ENCODE data around the gene SLC41A1. TPM values are rescaled to one million over a fixed set of nuclear protein-coding genes. Genes with fewer than 3 reads are reported as not detected.

SLC41A1 gene
- total RNA-seq, 2 donors from 2014 or later: 27.7 to 56.8 TPM

GRCh38 chr1:205785446-205785845, 27.6 kb downstream of the SLC41A1 start:
- no peaks in the 10 kb centered on the region for H3K9me3 Mint-ChIP-seq
- ATAC-seq (replicated peaks): no peak
- H3K4me3 Mint-ChIP-seq: no peak overlapping the region
- peaks cover 3% of the 10 kb centered on the region for H3K4me1 Mint-ChIP-seq
- H3K27me3 Mint-ChIP-seq: no peaks in the 10 kb centered on the region
- no peak overlapping the region for H3K27ac Mint-ChIP-seq
- peaks cover 15% of the 10 kb centered on the region for H3K36me3 Mint-ChIP-seq (ENCODE audit: low read depth)

- no peak overlapping the region for H3K27ac Mint-ChIP-seq
- no peaks in the 10 kb centered on the region for H3K36me3 Mint-ChIP-seq (ENCODE audit: low read depth)
- ATAC-seq (replicated peaks): no peak
- H3K9me3 Mint-ChIP-seq: no peaks in the 10 kb centered on the region
- no peak overlapping the region for H3K4me3 Mint-ChIP-seq
- peaks cover 3% of the 10 kb centered on the region for H3K4me1 Mint-ChIP-seq
- H3K27me3 Mint-ChIP-seq: no peaks in the 10 kb centered on the region
These were observed 29.1 kb downstream of the SLC41A1 start for GRCh38 chr1:205783904-205784303.

GRCh38 chr1:205783433-205783795, 29.6 kb downstream of the SLC41A1 start:
- Mint-ChIP-seq H3K9me3 (no peaks in the 10 kb centered on the region), H3K4me1 (peaks cover 3% of the 10 kb centered on the region), H3K27ac (no peak overlapping the region), H3K36me3 (ENCODE audit: low read depth) (no peaks in the 10 kb centered on the region), H3K4me3 (no peak overlapping the region), H3K27me3 (no peaks in the 10 kb centered on the region)
- ATAC-seq (replicated peaks): no peak

- no peak overlapping the region for H3K4me3 Mint-ChIP-seq
- ATAC-seq (replicated peaks): peak; percentile 12
These were observed 30.2 kb downstream of the SLC41A1 start for GRCh38 chr1:205782627-205783432.

GRCh38 chr1:205780335-205780734, 32.7 kb downstream of the SLC41A1 start:
- no peaks in the 10 kb centered on the region for H3K9me3 Mint-ChIP-seq
- no peaks in the 10 kb centered on the region for H3K27me3 Mint-ChIP-seq
- H3K27ac Mint-ChIP-seq: peak overlapping the region; percentile 46
- H3K4me1 Mint-ChIP-seq: peaks cover 11% of the 10 kb centered on the region
- peaks cover 1% of the 10 kb centered on the region for H3K36me3 Mint-ChIP-seq (ENCODE audit: low read depth)
- no peak for ATAC-seq (replicated peaks)
- H3K4me3 Mint-ChIP-seq: no peak overlapping the region

More at GRCh38 chr1:205782627-205783432, 30.2 kb downstream of the SLC41A1 start:
- Mint-ChIP-seq H3K9me3 (no peaks in the 10 kb centered on the region), H3K4me1 (peaks cover 3% of the 10 kb centered on the region), H3K27ac (no peak overlapping the region), H3K27me3 (no peaks in the 10 kb centered on the region), H3K36me3 (ENCODE audit: low read depth) (no peaks in the 10 kb centered on the region)

- Mint-ChIP-seq H3K36me3 (ENCODE audit: low read depth) (peaks cover 21% of the 10 kb centered on the region), H3K27ac (no peak overlapping the region), H3K9me3 (no peaks in the 10 kb centered on the region), H3K27me3 (no peaks in the 10 kb centered on the region), H3K4me3 (no peak overlapping the region), H3K4me1 (peaks cover 20% of the 10 kb centered on the region)
- no peak for ATAC-seq (replicated peaks)
These were observed 35.0 kb downstream of the SLC41A1 start for GRCh38 chr1:205777994-205778393.

- H3K27ac Mint-ChIP-seq: peak overlapping the region; percentile 93
- no peak for ATAC-seq (replicated peaks)
- H3K4me1 Mint-ChIP-seq: peaks cover 35% of the 10 kb centered on the region
- no peaks in the 10 kb centered on the region for H3K9me3 Mint-ChIP-seq
- H3K27me3 Mint-ChIP-seq: no peaks in the 10 kb centered on the region
- peaks cover 44% of the 10 kb centered on the region for H3K36me3 Mint-ChIP-seq (ENCODE audit: low read depth)
- H3K4me3 Mint-ChIP-seq: peak overlapping the region; percentile 90
These were observed 37.3 kb downstream of the SLC41A1 start for GRCh38 chr1:205775717-205776056.

GRCh38 chr1:205775015-205775716, 37.8 kb downstream of the SLC41A1 start, which contains the start of gene RAB29:
RAB29 (minus strand) TSS chr1:205775482; CDS start chr1:205774956, 526 bp downstream.
- peaks cover 35% of the 10 kb centered on the region for H3K4me1 Mint-ChIP-seq
- peak; percentile 76 for ATAC-seq (replicated peaks)
- H3K27me3 Mint-ChIP-seq: no peaks in the 10 kb centered on the region
- peak within 1 kb of the TSS; percentile 90 for H3K4me3 Mint-ChIP-seq
- H3K27ac Mint-ChIP-seq: peak within 1 kb of the TSS; percentile 93
- peaks cover 49% of the 10 kb centered on the region for H3K36me3 Mint-ChIP-seq (ENCODE audit: low read depth)
- no peaks in the 10 kb centered on the region for H3K9me3 Mint-ChIP-seq

GRCh38 chr1:205774198-205775014, 38.6 kb downstream of the SLC41A1 start:
- H3K27me3 Mint-ChIP-seq: no peaks in the 10 kb centered on the region
- peaks cover 35% of the 10 kb centered on the region for H3K4me1 Mint-ChIP-seq
- peak; percentile 51 for ATAC-seq (replicated peaks)
- H3K9me3 Mint-ChIP-seq: no peaks in the 10 kb centered on the region
- H3K4me3 Mint-ChIP-seq: peak overlapping the region; percentile 90
- H3K27ac Mint-ChIP-seq: peak overlapping the region; percentile 93
- peaks cover 57% of the 10 kb centered on the region for H3K36me3 Mint-ChIP-seq (ENCODE audit: low read depth)

- Mint-ChIP-seq H3K4me1 (peaks cover 35% of the 10 kb centered on the region), H3K36me3 (ENCODE audit: low read depth) (peaks cover 75% of the 10 kb centered on the region), H3K27ac (peak overlapping the region; percentile 93), H3K4me3 (peak overlapping the region; percentile 90), H3K27me3 (no peaks in the 10 kb centered on the region), H3K9me3 (no peaks in the 10 kb centered on the region)
- ATAC-seq (replicated peaks): peak; percentile 71
These were observed 40.4 kb downstream of the SLC41A1 start for GRCh38 chr1:205772607-205773032.

GRCh38 chr1:205770618-205771017, 42.4 kb downstream of the SLC41A1 start:
- H3K36me3 Mint-ChIP-seq (ENCODE audit: low read depth): peaks cover 89% of the 10 kb centered on the region
- peak overlapping the region; percentile 90 for H3K4me3 Mint-ChIP-seq
- ATAC-seq (replicated peaks): no peak
- H3K9me3 Mint-ChIP-seq: no peaks in the 10 kb centered on the region
- H3K27ac Mint-ChIP-seq: peak overlapping the region; percentile 15
- H3K4me1 Mint-ChIP-seq: peaks cover 30% of the 10 kb centered on the region
- no peaks in the 10 kb centered on the region for H3K27me3 Mint-ChIP-seq

GRCh38 chr1:205769641-205770365, 43.2 kb downstream of the SLC41A1 start:
- peak overlapping the region; percentile 90 for H3K4me3 Mint-ChIP-seq
- H3K36me3 Mint-ChIP-seq (ENCODE audit: low read depth): peaks cover 82% of the 10 kb centered on the region
- peaks cover 26% of the 10 kb centered on the region for H3K4me1 Mint-ChIP-seq
- no peaks in the 10 kb centered on the region for H3K27me3 Mint-ChIP-seq
- H3K9me3 Mint-ChIP-seq: no peaks in the 10 kb centered on the region
- ATAC-seq (replicated peaks): no peak
- no peak overlapping the region for H3K27ac Mint-ChIP-seq

GRCh38 chr1:205767248-205767647, 45.8 kb downstream of the SLC41A1 start:
- H3K36me3 Mint-ChIP-seq (ENCODE audit: low read depth): peaks cover 61% of the 10 kb centered on the region
- peaks cover 10% of the 10 kb centered on the region for H3K4me1 Mint-ChIP-seq
- H3K27ac Mint-ChIP-seq: no peak overlapping the region
- no peaks in the 10 kb centered on the region for H3K27me3 Mint-ChIP-seq
- ATAC-seq (replicated peaks): no peak
- no peak overlapping the region for H3K4me3 Mint-ChIP-seq
- no peaks in the 10 kb centered on the region for H3K9me3 Mint-ChIP-seq

- H3K4me1 Mint-ChIP-seq: peaks cover 4% of the 10 kb centered on the region
- peaks cover 54% of the 10 kb centered on the region for H3K36me3 Mint-ChIP-seq (ENCODE audit: low read depth)
- H3K9me3 Mint-ChIP-seq: no peaks in the 10 kb centered on the region
- H3K27me3 Mint-ChIP-seq: no peaks in the 10 kb centered on the region
- H3K27ac Mint-ChIP-seq: no peak overlapping the region
- no peak for ATAC-seq (replicated peaks)
- peak overlapping the region; percentile 37 for H3K4me3 Mint-ChIP-seq
These were observed 46.4 kb downstream of the SLC41A1 start for GRCh38 chr1:205766570-205766969.

Measured in activated T-helper 17 cell treated with anti-CD3 and anti-CD28 coated beads, Interleukin-2, amount 50 U/mL, for 72 hours (primary cell).